Thyroid gland (tissue), 4 donors: ENCODE results near the gene ZBTB7C. TPM values are rescaled to one million over a fixed set of nuclear protein-coding genes. Genes with fewer than 3 reads are reported as not detected.

Experiments
- DNase-seq, 2 donors: peaks; one replicate each; pipeline ENCODE4 v3.0.0-alpha.2; 2019
- H3K27ac ChIP-seq, 3 donors: fragments of 200-600 bp; sonication (generic); 1 replicate in 2 of 3; 2 replicates in 1 of 3; pipeline ENCODE4 v1.5.1; 2016 to 2019; ENCODE audit warnings: mild to moderate bottlenecking in 1 of 3, moderate library complexity in 1 of 3
- H3K27me3 ChIP-seq: fragments of 200-600 bp; sonication (generic); one replicate; pipeline ENCODE4 v1.5.1; 2019
- H3K36me3 ChIP-seq, 2 donors: fragments of 200-600 bp; sonication (generic); one replicate each; pipeline ENCODE4 v1.5.1; 2016 to 2019
- H3K4me1 ChIP-seq, 2 donors: fragments of 200-600 bp; sonication (generic); one replicate each; pipeline ENCODE4 v1.5.1; 2017 to 2019
- H3K4me3 ChIP-seq, 3 donors: fragments of 200-600 bp; sonication (generic); replicated peaks in 1 of 3; 1 replicate in 2 of 3; 2 replicates in 1 of 3; pipeline ENCODE4 v1.5.1; 2016; ENCODE audit warnings: mild to moderate bottlenecking in 1 of 3
- H3K9me3 ChIP-seq: fragments of 200-600 bp; sonication (generic); one replicate; pipeline ENCODE4 v1.5.1; 2017
- POLR2A ChIP-seq, 2 donors: fragments of 450-650 bp; IDR thresholded peaks; one replicate each; pipeline ENCODE4 v1.6.1; 2017; ENCODE audit warnings: antibody characterized with exemption in 2 of 2, mild to moderate bottlenecking in 2 of 2, moderate library complexity in 1 of 2
- WGBS, 2 donors: methylation state at CpG; one replicate each; pipeline ENCODE4 v1.1.5; 2017; 5-methylcytosine and 5-hydroxymethylcytosine counted together
- intact Hi-C: fragments of 100-400 bp; cut with DNase I; formaldehyde crosslinking; loops from one replicate; pipeline ENCODE4 v1.15.1; 2023
- total RNA-seq, 4 donors: library from RNA; depleted of rRNA; stranded (reverse); fragments of >200 nt; gene quantifications; one replicate each; pipeline ENCODE4 v1.2.3, GENCODE V29; 2016
- TF ChIP-seq, protein P1 (sequence below), 6 experiments: fragments of 200-600 bp in 3 of 6; fragments of 450-650 bp in 3 of 6; sonication (generic) in 3 of 6; IDR thresholded peaks; one replicate each; pipeline ENCODE4 v1.5.1; 2016 to 2019; ENCODE audit warnings: antibody characterized with exemption in 6 of 6, mild to moderate bottlenecking in 2 of 6, inconsistent platforms in 1 of 6, moderate library complexity in 1 of 6

Gene ZBTB7C
- total RNA-seq, 4 donors from 2014 or later, result 41.7 to 66.7 (median 49.5) TPM

DNA sequence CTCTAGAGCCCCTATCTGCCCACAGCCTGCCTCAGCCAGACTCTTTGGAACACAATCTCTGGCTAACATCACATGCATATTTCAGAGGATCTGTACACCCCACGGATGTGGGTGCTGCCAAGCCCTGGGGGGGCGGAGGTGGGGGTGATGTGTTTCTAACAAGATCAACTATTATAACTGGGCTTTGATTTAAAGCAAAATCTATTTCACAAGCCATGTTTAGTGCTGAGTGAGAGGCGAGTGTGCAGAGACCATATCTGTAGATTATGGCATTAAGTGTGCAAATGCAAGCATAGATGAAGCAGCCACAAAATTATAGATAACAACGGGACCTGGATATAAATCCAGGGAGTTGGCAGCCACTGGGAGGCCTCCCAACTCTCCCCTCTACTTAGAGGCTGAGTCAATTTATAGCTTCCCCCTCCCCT is 342.9 kb downstream of the ZBTB7C start:
- Histone ChIP-seq H3K4me1 (peaks cover 26 to 32% of the 10 kb centered on the region in 2 donors), H3K9me3 (no peaks in the 10 kb centered on the region), H3K36me3 (no peaks in the 10 kb centered on the region), H3K27ac (peak overlapping the region; percentile 59 to 75 (median 60)), H3K4me3 (no peak overlapping the region), H3K27me3 (no peaks in the 10 kb centered on the region)
- TF ChIP-seq POLR2A (IDR thresholded peaks at IDR 0.05), result no peak
- intact Hi-C loops, result no loop called here
- DNase-seq, result peak; percentile 59 to 62
- WGBS, 2 donors, result 54 to 59% methylated on average over 4 of the region's 4 CpGs

DNA sequence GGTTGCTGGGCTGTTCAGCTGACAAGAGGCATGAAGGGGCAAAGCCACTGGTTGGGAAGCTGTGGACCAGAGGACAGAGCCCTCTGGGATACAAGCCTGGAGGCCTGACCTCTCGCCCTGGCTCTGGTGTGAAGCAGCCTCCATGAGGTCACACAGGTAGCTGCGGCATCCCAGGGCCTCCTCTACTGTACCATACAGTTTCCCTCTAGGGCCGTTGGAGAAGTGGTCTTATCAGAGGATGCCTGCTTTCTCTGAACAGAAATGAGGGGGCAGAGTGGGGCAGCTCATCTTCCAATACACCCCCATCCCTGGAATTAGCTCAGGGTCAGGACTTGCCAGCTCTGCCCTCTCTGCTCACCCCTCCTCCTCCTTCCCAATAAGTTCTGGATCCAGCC is 343.6 kb downstream of the ZBTB7C start:
- no peak overlapping the region for H3K4me3 ChIP-seq
- 31 to 71% methylated on average over 1 to 3 of the region's 3 CpGs for WGBS, 2 donors
- no peaks in the 10 kb centered on the region for H3K9me3 ChIP-seq
- H3K4me1 ChIP-seq, result peaks cover 26 to 33% of the 10 kb centered on the region in 2 donors
- H3K27me3 ChIP-seq, result no peaks in the 10 kb centered on the region
- TF ChIP-seq POLR2A (IDR thresholded peaks at IDR 0.05), result no peak
- TF ChIP-seq, protein P1, sequence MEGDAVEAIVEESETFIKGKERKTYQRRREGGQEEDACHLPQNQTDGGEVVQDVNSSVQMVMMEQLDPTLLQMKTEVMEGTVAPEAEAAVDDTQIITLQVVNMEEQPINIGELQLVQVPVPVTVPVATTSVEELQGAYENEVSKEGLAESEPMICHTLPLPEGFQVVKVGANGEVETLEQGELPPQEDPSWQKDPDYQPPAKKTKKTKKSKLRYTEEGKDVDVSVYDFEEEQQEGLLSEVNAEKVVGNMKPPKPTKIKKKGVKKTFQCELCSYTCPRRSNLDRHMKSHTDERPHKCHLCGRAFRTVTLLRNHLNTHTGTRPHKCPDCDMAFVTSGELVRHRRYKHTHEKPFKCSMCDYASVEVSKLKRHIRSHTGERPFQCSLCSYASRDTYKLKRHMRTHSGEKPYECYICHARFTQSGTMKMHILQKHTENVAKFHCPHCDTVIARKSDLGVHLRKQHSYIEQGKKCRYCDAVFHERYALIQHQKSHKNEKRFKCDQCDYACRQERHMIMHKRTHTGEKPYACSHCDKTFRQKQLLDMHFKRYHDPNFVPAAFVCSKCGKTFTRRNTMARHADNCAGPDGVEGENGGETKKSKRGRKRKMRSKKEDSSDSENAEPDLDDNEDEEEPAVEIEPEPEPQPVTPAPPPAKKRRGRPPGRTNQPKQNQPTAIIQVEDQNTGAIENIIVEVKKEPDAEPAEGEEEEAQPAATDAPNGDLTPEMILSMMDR (IDR thresholded peaks at IDR 0.05), result no peak
- H3K27ac ChIP-seq, result peak overlapping the region; percentile 59 to 75 (median 60)
- DNase-seq, result peak; percentile 47 to 49
- H3K36me3 ChIP-seq, result no peaks in the 10 kb centered on the region
- intact Hi-C loops, result no loop called here

DNA sequence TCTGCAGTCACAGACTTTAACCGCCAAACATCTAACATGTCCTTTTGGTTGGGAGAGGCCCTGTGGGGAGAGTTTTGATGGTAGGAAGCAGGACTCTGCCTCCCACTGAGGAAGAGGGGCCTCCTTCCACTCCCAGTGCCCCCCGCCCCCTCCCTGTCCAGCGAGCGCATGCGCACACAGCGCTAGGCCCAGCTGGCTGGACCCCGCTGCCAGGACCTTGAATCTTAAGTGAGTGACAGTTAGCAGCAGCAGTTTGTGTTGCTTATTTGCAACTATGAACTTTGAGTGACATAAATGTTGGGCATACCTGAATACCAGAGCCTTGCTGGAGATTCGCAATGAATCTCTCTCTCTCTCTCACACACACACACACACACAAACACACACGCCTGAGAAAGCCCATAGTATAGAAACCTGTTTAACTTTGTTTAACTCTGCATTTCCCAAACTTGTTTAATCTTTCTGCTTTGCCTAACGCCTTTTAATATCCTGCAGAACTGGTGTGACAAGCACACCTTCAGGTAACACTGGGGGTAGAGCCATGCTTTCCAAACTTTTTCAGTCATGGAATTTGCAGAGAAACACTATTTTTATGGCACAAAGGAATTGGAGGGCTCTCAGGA is 344.1 kb downstream of the ZBTB7C start:
- no peak for TF ChIP-seq POLR2A (IDR thresholded peaks at IDR 0.05)
- TF ChIP-seq, protein P1 (IDR thresholded peaks at IDR 0.05), result no peak
- Histone ChIP-seq H3K9me3 (no peaks in the 10 kb centered on the region), H3K27ac (peak overlapping the region; percentile 59 to 75 (median 60)), H3K27me3 (no peaks in the 10 kb centered on the region), H3K4me1 (peaks cover 29 to 38% of the 10 kb centered on the region in 2 donors), H3K36me3 (no peaks in the 10 kb centered on the region), H3K4me3 (no peak overlapping the region)
- intact Hi-C loops, result no loop called here
- DNase-seq, result peak in 1 of 2 donors; percentile 32
- 36 to 54% methylated on average over 9 to 10 of the region's 10 CpGs for WGBS, 2 donors

DNA sequence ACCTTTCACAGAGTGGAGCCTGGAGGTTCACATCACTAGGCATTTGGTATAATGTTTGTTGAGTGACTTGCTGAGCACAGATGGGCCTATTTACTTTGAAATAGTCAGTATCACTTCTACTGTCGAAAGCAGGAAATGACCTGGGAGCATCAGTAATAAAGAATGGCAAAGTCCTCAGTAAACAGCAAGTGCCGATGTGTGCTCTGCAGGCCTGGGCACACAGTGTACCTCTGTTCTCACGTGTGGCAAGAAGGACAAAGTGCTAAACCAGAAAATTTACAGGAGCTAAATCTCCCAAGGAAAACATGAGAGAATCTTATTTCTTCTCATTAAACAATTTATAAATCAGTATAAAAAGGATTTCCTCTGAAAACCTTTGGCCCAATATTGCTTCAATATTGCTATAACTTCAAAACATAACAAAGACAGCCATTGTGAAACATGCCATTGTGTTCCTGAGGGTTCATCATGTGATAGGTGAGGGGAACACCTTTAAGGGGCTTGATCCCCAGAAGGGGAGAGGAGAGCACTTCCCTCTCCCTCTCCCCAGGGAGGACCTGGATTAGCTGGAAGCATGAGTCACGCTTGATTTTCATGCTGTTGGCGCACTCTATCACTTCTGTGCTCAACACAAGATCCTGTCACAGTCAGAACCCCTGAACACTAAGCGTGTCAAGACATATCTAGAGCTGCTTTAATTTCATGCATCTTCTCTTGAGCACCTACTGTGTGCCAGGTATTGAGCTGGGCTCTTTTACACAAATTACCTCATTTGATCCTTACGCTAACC is 347.2 kb downstream of the ZBTB7C start:
- no peak overlapping the region for H3K27ac ChIP-seq
- TF ChIP-seq, protein P1 (IDR thresholded peaks at IDR 0.05), result no peak
- TF ChIP-seq POLR2A (IDR thresholded peaks at IDR 0.05), result no peak
- peaks cover 41 to 47% of the 10 kb centered on the region in 2 donors for H3K4me1 ChIP-seq
- no peak for DNase-seq
- no peaks in the 10 kb centered on the region for H3K27me3 ChIP-seq
- no peaks in the 10 kb centered on the region for H3K36me3 ChIP-seq
- H3K9me3 ChIP-seq, result no peaks in the 10 kb centered on the region
- intact Hi-C loops, result no loop called here
- no peak overlapping the region for H3K4me3 ChIP-seq
- WGBS, 2 donors, result 95 to 97% methylated on average over 7 of the region's 7 CpGs

DNA sequence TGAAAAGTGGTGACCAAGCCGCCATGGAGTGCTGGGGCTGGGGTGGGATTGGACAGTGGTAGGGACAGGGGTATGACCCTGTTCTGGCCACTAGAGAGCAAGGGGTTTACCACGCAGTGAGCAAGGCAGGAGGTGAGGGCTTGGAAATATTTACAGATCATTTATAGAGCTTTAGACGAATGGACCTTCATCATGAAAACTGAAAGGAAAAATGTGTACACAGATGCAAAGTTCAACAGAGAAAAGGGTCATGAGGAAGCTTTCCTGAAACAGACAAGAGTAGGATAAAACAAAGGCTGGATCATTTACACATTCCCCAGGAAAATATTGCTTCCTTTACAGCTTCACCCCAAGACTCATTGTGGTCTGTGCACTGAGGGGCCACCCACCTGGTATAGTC is 348.2 kb downstream of the ZBTB7C start:
- no peaks in the 10 kb centered on the region for H3K9me3 ChIP-seq
- no peak for TF ChIP-seq POLR2A (IDR thresholded peaks at IDR 0.05)
- TF ChIP-seq, protein P1 (IDR thresholded peaks at IDR 0.05), result no peak
- H3K36me3 ChIP-seq, result no peaks in the 10 kb centered on the region
- WGBS, 2 donors, result 86 to 91% methylated on average over 3 of the region's 3 CpGs
- no peak overlapping the region for H3K27ac ChIP-seq
- H3K4me3 ChIP-seq, result no peak overlapping the region
- H3K4me1 ChIP-seq, result peaks cover 31 to 37% of the 10 kb centered on the region in 2 donors
- H3K27me3 ChIP-seq, result no peaks in the 10 kb centered on the region
- DNase-seq, result no peak
- intact Hi-C loops, result no loop called here
